HG02798 (cell line): ENCODE results near the gene MRPS27.

Experiments
- ATAC-seq: cut with Tn5 transposase; IDR thresholded peaks from one replicate; pipeline ENCODE4 v1.9.1; 2021; ENCODE audit warnings: mild to moderate bottlenecking; ENCODE audit not compliant: unreplicated experiment, poor library complexity

Gene MRPS27

GRCh38 chr5:72237415-72237814, 82.6 kb downstream of the MRPS27 start:
- no peak for ATAC-seq

GRCh38 chr5:72235725-72236124, 84.3 kb downstream of the MRPS27 start:
- no peak for ATAC-seq

- ATAC-seq = no peak
Measured at GRCh38 chr5:72234868-72235267, 85.2 kb downstream of the MRPS27 start.

- peak; percentile 93 for ATAC-seq
Measured at GRCh38 chr5:72234265-72234700, 85.8 kb downstream of the MRPS27 start.

GRCh38 chr5:72233835-72234234, 86.2 kb downstream of the MRPS27 start:
- ATAC-seq = no peak

GRCh38 chr5:72232838-72233237, 87.2 kb downstream of the MRPS27 start:
- ATAC-seq = no peak

GRCh38 chr5:72231991-72232703, 87.9 kb downstream of the MRPS27 start:
- no peak for ATAC-seq

- no peak for ATAC-seq
Measured at GRCh38 chr5:72228960-72229359, 91.1 kb downstream of the MRPS27 start.

- ATAC-seq = no peak
Measured at GRCh38 chr5:72226950-72227349, 93.1 kb downstream of the MRPS27 start.

- ATAC-seq = no peak
Measured at GRCh38 chr5:72225741-72226140, 94.3 kb downstream of the MRPS27 start.

GRCh38 chr5:72224946-72225463, 95.0 kb downstream of the MRPS27 start:
- ATAC-seq = no peak

- no peak for ATAC-seq
Measured at GRCh38 chr5:72223371-72223770, 96.7 kb downstream of the MRPS27 start.

GRCh38 chr5:72222521-72222920, 97.5 kb downstream of the MRPS27 start:
- ATAC-seq = no peak

GRCh38 chr5:72221541-72221940, 98.5 kb downstream of the MRPS27 start:
- ATAC-seq = no peak

- ATAC-seq = no peak
Measured at GRCh38 chr5:72221099-72221498, 98.9 kb downstream of the MRPS27 start.

- ATAC-seq = no peak
Measured at GRCh38 chr5:72216756-72217155, 103.3 kb downstream of the MRPS27 start.

GRCh38 chr5:72214168-72214567, 105.9 kb downstream of the MRPS27 start:
- no peak for ATAC-seq

GRCh38 chr5:72213482-72213881, 106.6 kb downstream of the MRPS27 start:
- ATAC-seq = no peak

- ATAC-seq = no peak
Measured at GRCh38 chr5:72212171-72212570, 107.9 kb downstream of the MRPS27 start.

GRCh38 chr5:72210888-72211678, 109.0 kb downstream of the MRPS27 start:
- no peak for ATAC-seq
